H1 (cell line): ENCODE results near the gene LDLRAD4. TPM values are rescaled to one million over a fixed set of nuclear protein-coding genes. Genes with fewer than 3 reads are reported as not detected.

ENCODE experiments used
- CTCF ChIA-PET: fragments of 300-600 bp; sonication (Branson Sonifier 250); formaldehyde crosslinking; loops from one replicate; lab custom pipeline; 2021; ENCODE audit not compliant: partially characterized antibody; lab: Charles Lee
- POLR2A ChIA-PET: fragments of 300-600 bp; sonication (Branson Sonifier 250); formaldehyde crosslinking; loops from one replicate; lab custom pipeline; 2021; ENCODE audit warnings: inconsistent platforms; ENCODE audit not compliant: partially characterized antibody; lab: Charles Lee
- DNase-seq, 2 experiments: peaks; one replicate each; pipeline versions ENCODE4 v3.0.0 to v3.0.0-alpha.2; 2010 to 2022; ENCODE audit warnings: low spot score in 2 of 2, low read depth in 1 of 2, mixed read lengths in 1 of 2
- FAIRE-seq: peaks from 2 replicates; lab custom pipeline; 2011; peaks lifted over from hg19 to GRCh38; lab: Jason Lieb, UNC
- H2AFZ ChIP-seq: 2 replicates; pipeline ENCODE4 v1.8.1; 2012; ENCODE audit warnings: low read length, inconsistent platforms
- H2AK5ac ChIP-seq: 2 replicates; pipeline ENCODE4 v1.6.1; 2013; ENCODE audit warnings: low read depth, low read length
- H2BK120ac ChIP-seq: replicated peaks from 2 replicates; pipeline ENCODE3; 2013; ENCODE audit warnings: low read depth, low read length, inconsistent platforms
- H2BK12ac ChIP-seq: 2 replicates; pipeline ENCODE4 v1.6.1; 2013; ENCODE audit warnings: low read depth, low read length
- H2BK15ac ChIP-seq: 2 replicates; pipeline ENCODE4 v1.6.1; 2013; ENCODE audit warnings: low read length
- H2BK20ac ChIP-seq: 2 replicates; pipeline ENCODE4 v1.6.1; 2013; ENCODE audit warnings: low read length
- H2BK5ac ChIP-seq: 2 replicates; pipeline ENCODE4 v1.6.1; 2013; ENCODE audit warnings: low read depth, low read length
- H3K14ac ChIP-seq: 2 replicates; pipeline ENCODE4 v1.6.1; 2013; ENCODE audit warnings: inconsistent platforms; ENCODE audit not compliant: insufficient read length
- H3K18ac ChIP-seq: 2 replicates; pipeline ENCODE4 v1.6.1; 2013; ENCODE audit warnings: low read length; ENCODE audit errors: extremely low read depth
- H3K23ac ChIP-seq: 2 replicates; pipeline ENCODE4 v1.6.1; 2013; ENCODE audit warnings: inconsistent platforms; ENCODE audit not compliant: insufficient read length
- H3K23me2 ChIP-seq: 2 replicates; pipeline ENCODE4 v1.6.1; 2013; ENCODE audit warnings: low read depth, low read length
- H3K27ac ChIP-seq: 2 replicates; pipeline ENCODE4 v1.6.1; 2011; ENCODE audit warnings: low read depth, low read length, inconsistent platforms
- H3K27me3 ChIP-seq, 4 experiments: replicated peaks in 1 of 4; 1 replicate in 1 of 4; 2 replicates in 3 of 4; pipeline versions ENCODE4 v1.6.1 to v1.8.1; 2011 to 2013; ENCODE audit warnings: low read length in 3 of 4, mild to moderate bottlenecking in 3 of 4, inconsistent platforms in 2 of 4, mixed read lengths in 2 of 4, moderate library complexity in 1 of 4; ENCODE audit not compliant: control insufficient read depth in 3 of 4, insufficient read depth in 3 of 4; ENCODE audit errors: extremely low read depth in 1 of 4
- H3K36me3 ChIP-seq, 4 experiments: 2 replicates each; pipeline versions ENCODE4 v1.6.1 to v1.8.1; 2011 to 2013; ENCODE audit warnings: mild to moderate bottlenecking in 4 of 4, low read length in 3 of 4, moderate library complexity in 2 of 4, control low read depth in 1 of 4, inconsistent platforms in 1 of 4; ENCODE audit not compliant: insufficient read depth in 4 of 4, control insufficient read depth in 2 of 4
- H3K4ac ChIP-seq: replicated peaks from 2 replicates; pipeline ENCODE3; 2013; ENCODE audit warnings: low read length, low read depth, mixed read lengths, inconsistent platforms; ENCODE audit not compliant: insufficient read length
- H3K4me1 ChIP-seq, 4 experiments: replicated peaks in 1 of 4; 1 replicate in 1 of 4; 2 replicates in 3 of 4; pipeline versions ENCODE4 v1.6.1 to v1.8.1; 2011 to 2013; ENCODE audit warnings: low read length in 3 of 4, inconsistent platforms in 2 of 4, mixed read lengths in 1 of 4; ENCODE audit not compliant: insufficient read depth in 4 of 4, control insufficient read depth in 3 of 4
- H3K4me2 ChIP-seq, 2 experiments: 2 replicates each; pipeline versions ENCODE4 v1.6.1 to v1.8.1; 2011 to 2013; ENCODE audit warnings: low read depth in 2 of 2, low read length in 2 of 2, control low read depth in 1 of 2, inconsistent platforms in 1 of 2, mild to moderate bottlenecking in 1 of 2; ENCODE audit not compliant: insufficient read depth in 1 of 2
- H3K4me3 ChIP-seq, 4 experiments: fragments of 200-600, 300-600 bp in 1 of 4; sonication (generic), shearing (Covaris generic), sonication (Bioruptor Twin) in 1 of 4; 2 replicates each; pipeline versions ENCODE4 v1.5.1 to v1.8.1; 2011 to 2016; ENCODE audit warnings: low read length in 4 of 4, low read depth in 3 of 4, control low read depth in 2 of 4, inconsistent platforms in 2 of 4, mild to moderate bottlenecking in 2 of 4, mixed read lengths in 1 of 4, moderate library complexity in 1 of 4; ENCODE audit not compliant: insufficient read depth in 2 of 4; ENCODE audit errors: extremely low read depth in 1 of 4
- H3K56ac ChIP-seq: replicated peaks from 2 replicates; pipeline ENCODE3; 2013; ENCODE audit warnings: low read depth, mild to moderate bottlenecking, mixed read lengths, low read length, inconsistent platforms; ENCODE audit not compliant: insufficient read length
- H3K79me1 ChIP-seq: 2 replicates; pipeline ENCODE4 v1.6.1; 2013; ENCODE audit warnings: low read depth, low read length, control low read depth
- H3K79me2 ChIP-seq, 2 experiments: 2 replicates each; pipeline versions ENCODE4 v1.6.1 to v1.8.1; 2012 to 2013; ENCODE audit warnings: low read length in 2 of 2, mild to moderate bottlenecking in 2 of 2, inconsistent platforms in 1 of 2; ENCODE audit not compliant: insufficient read depth in 2 of 2, control insufficient read depth in 1 of 2
- H3K9ac ChIP-seq, 4 experiments: replicated peaks in 1 of 4; 1 replicate in 1 of 4; 2 replicates in 3 of 4; pipeline versions ENCODE4 v1.6.1 to v1.8.1; 2011 to 2013; ENCODE audit warnings: low read depth in 3 of 4, low read length in 3 of 4, control low read depth in 2 of 4, mild to moderate bottlenecking in 2 of 4, moderate library complexity in 2 of 4, inconsistent platforms in 1 of 4; ENCODE audit errors: extremely low read depth in 1 of 4
- H3K9me3 ChIP-seq, 2 experiments: 2 replicates each; pipeline versions ENCODE4 v1.6.1 to v1.8.1; 2012 to 2013; ENCODE audit warnings: mild to moderate bottlenecking in 2 of 2, moderate library complexity in 2 of 2, control low read depth in 1 of 2, inconsistent platforms in 1 of 2, low read depth in 1 of 2, low read length in 1 of 2, mixed read lengths in 1 of 2; ENCODE audit not compliant: insufficient read depth in 2 of 2
- H4K20me1 ChIP-seq, 2 experiments: replicated peaks in 1 of 2; 2 replicates each; pipeline versions ENCODE3 to v1.8.1; 2011 to 2013; ENCODE audit warnings: inconsistent platforms in 2 of 2, low read length in 2 of 2, mild to moderate bottlenecking in 1 of 2; ENCODE audit not compliant: insufficient read depth in 2 of 2, control insufficient read depth in 1 of 2
- H4K5ac ChIP-seq: 2 replicates; pipeline ENCODE4 v1.6.1; 2013; ENCODE audit warnings: low read length, low read depth, mixed read lengths, inconsistent platforms; ENCODE audit not compliant: insufficient read length
- H4K8ac ChIP-seq: 2 replicates; pipeline ENCODE4 v1.8.0; 2013; ENCODE audit warnings: mild to moderate bottlenecking, moderate library complexity, low read length, inconsistent platforms; ENCODE audit not compliant: insufficient read depth; ENCODE audit errors: extremely low read depth
- H4K91ac ChIP-seq: replicated peaks from 2 replicates; pipeline ENCODE3; 2013; ENCODE audit warnings: low read length, mixed read lengths, inconsistent platforms; ENCODE audit not compliant: insufficient read length
- CBX8 ChIP-seq: fragments of 300-800, 300-1000 bp; sonication (generic); IDR thresholded peaks from 2 replicates; pipeline ENCODE4 v1.7.1; 2016; ENCODE audit warnings: low read depth, low read length, borderline replicate concordance
- HDAC2 ChIP-seq, 2 experiments: fragments of 300-600 bp in 1 of 2; sonication (generic) in 1 of 2; IDR thresholded peaks; 2 replicates each; pipeline ENCODE4 v1.6.1; 2011 to 2012; ENCODE audit warnings: low read depth in 2 of 2, low read length in 2 of 2, mild to moderate bottlenecking in 2 of 2, moderate library complexity in 2 of 2, borderline replicate concordance in 1 of 2, inconsistent platforms in 1 of 2
- HDAC6 ChIP-seq: IDR thresholded peaks from one replicate; pipeline ENCODE4 v1.7.1; 2012; ENCODE audit warnings: low read depth, mild to moderate bottlenecking, inconsistent platforms, low read length, moderate library complexity
- POLR2AphosphoS5 ChIP-seq: IDR thresholded peaks from 2 replicates; pipeline ENCODE4 v1.6.1; 2011; ENCODE audit warnings: low read depth, low read length
- SIX5 ChIP-seq: IDR thresholded peaks from 2 replicates; pipeline ENCODE4 v1.6.1; 2011; ENCODE audit warnings: mild to moderate bottlenecking, low read depth, low read length
- TAF1 ChIP-seq: IDR thresholded peaks from 2 replicates; pipeline ENCODE4 v1.6.1; 2011; ENCODE audit warnings: mild to moderate bottlenecking, low read depth, low read length
- TBP ChIP-seq: IDR thresholded peaks from 2 replicates; pipeline ENCODE4 v1.6.1; 2011; ENCODE audit warnings: low read depth, low read length, improper control_type of control experiment
- TCF12 ChIP-seq: IDR thresholded peaks from 2 replicates; pipeline ENCODE4 v1.6.1; 2011; ENCODE audit warnings: low read depth, mild to moderate bottlenecking, low read length
- WGBS, 2 experiments: shearing (Covaris generic) in 1 of 2; methylation state at CpG; one replicate each; pipeline versions ENCODE4 v1.1.6 to v1.1.7; 2013 to 2015; ENCODE audit warnings: low lambda C conversion rate in 2 of 2, mixed read lengths in 2 of 2, inconsistent platforms in 1 of 2, low coverage in 1 of 2, missing lambda C conversion rate in 1 of 2; ENCODE audit not compliant: insufficient replicate concordance in 2 of 2, insufficient coverage in 1 of 2, insufficient read length in 1 of 2; ENCODE audit errors: extremely low coverage in 1 of 2, missing lambda C conversion rate in 1 of 2; 5-methylcytosine and 5-hydroxymethylcytosine counted together
- polyA plus RNA-seq, 7 experiments: library from polyadenylated mRNA; depleted of rRNA in 3 of 7; stranded (reverse) in 5 of 7; unstranded in 2 of 7; fragments of >200 nt in 5 of 7; fragments of 200-250 nt in 2 of 7; gene quantifications; 1 replicate in 5 of 7; 2 replicates in 1 of 7; 4 replicates in 1 of 7; pipeline versions ENCODE4 v1.2.1 to v1.2.3, GENCODE V29; 2011 to 2013; ENCODE audit warnings: missing spikeins in 2 of 7, mixed read lengths in 2 of 7
- total RNA-seq: library from RNA; stranded (reverse); fragmentation: NEBNext Ultra II Directional; extraction: Animal tissue kit (Norgen Biotek cat#: 25700); gene quantifications from 2 replicates; pipeline ENCODE4 v1.2.1, GENCODE V29; 2021
- TF ChIP-seq, protein P1 (sequence below): IDR thresholded peaks from 2 replicates; pipeline ENCODE4 v1.6.1; 2011; ENCODE audit warnings: low read depth, mild to moderate bottlenecking, low read length; ENCODE audit not compliant: insufficient read depth

The LDLRAD4 gene
- total and polyA plus RNA-seq, 2 of the 8 experiments (the other 6 are each of a cell fraction or from before 2014, with no cell fraction given): 0.77 to 1.4 TPM

DNA sequence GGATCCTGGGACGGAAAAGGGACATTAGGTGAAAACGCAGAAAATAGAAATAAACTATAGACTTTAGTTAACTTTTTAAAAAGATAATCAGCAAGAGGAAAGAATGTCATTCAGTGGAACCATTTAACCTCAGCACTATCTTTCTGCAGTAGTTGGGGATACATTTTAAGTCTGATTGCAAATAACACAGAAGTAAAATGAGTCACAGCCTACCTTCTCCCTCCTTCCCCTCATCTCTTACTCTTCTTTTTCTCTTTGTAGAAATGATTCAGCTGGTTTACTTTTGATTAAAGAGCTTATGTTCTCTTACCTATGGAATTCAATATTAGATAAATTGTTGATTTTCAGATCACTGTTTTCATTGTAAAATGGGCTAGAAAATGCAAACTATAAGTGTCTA lies 336.6 kb downstream of the LDLRAD4 start:
- Histone ChIP-seq H3K36me3 (no peaks in the 10 kb centered on the region), H2AFZ (no peak overlapping the region), H4K91ac (no peak overlapping the region), H4K20me1 (no peaks in the 10 kb centered on the region), H3K23me2 (no peaks in the 10 kb centered on the region), H3K23ac (no peak overlapping the region), H3K4me1 (no peaks in the 10 kb centered on the region), H3K27me3 (no peaks in the 10 kb centered on the region), H3K79me2 (no peaks in the 10 kb centered on the region), H2BK15ac (no peak overlapping the region), H4K5ac (no peak overlapping the region), H3K4me3 (no peak overlapping the region), H2BK120ac (no peak overlapping the region), H3K14ac (no peak overlapping the region), H2BK12ac (no peak overlapping the region), H3K56ac (no peak overlapping the region), H2BK20ac (no peak overlapping the region), H3K79me1 (no peaks in the 10 kb centered on the region), H3K4me2 (no peak overlapping the region), H3K18ac (no peak overlapping the region), H2AK5ac (no peak overlapping the region), H3K9me3 (no peaks in the 10 kb centered on the region), H4K8ac (no peak overlapping the region), H3K4ac (no peak overlapping the region), H3K27ac (no peak overlapping the region), H2BK5ac (no peak overlapping the region), H3K9ac (no peak overlapping the region)
- CTCF ChIA-PET: interaction anchor here (5.3 to 9.3 kb wide), 2 partner anchors 7 to 74 kb away, joined by 47 to 73 read pairs; no protein-coding TSS in a partner anchor
- no peak for FAIRE-seq
- 85% methylated on average over 2 of the region's 2 CpGs; no CpG with 5 or more reads in 1 of the 2 experiments for WGBS, 2 experiments
- POLR2A ChIA-PET: no interaction called here
- no peak for DNase-seq
- no peak for TF ChIP-seq TBP
- no peak for TF ChIP-seq CBX8
- no peak for TF ChIP-seq TCF12
- TF ChIP-seq TAF1: no peak
- TF ChIP-seq HDAC6: no peak
- TF ChIP-seq SIX5: no peak
- TF ChIP-seq, protein P1, sequence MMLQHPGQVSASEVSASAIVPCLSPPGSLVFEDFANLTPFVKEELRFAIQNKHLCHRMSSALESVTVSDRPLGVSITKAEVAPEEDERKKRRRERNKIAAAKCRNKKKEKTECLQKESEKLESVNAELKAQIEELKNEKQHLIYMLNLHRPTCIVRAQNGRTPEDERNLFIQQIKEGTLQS: no peak
- no peak for TF ChIP-seq HDAC2 (IDR thresholded peaks at IDR 0.05; ENCODE audit: borderline replicate concordance in 1 of 2, low read depth in 2 of 2, low read length in 2 of 2)
- TF ChIP-seq POLR2AphosphoS5: no peak
